Stimulated activated effector memory CD8-positive, alpha-beta T cell treated with anti-CD3 and anti-CD28 coated beads, Interleukin-12 subunit alpha, Interleukin-12 subunit beta, amount 100 ng/mL, for 72 hours (primary cell): Measurements from ENCODE around the gene SKA2.
"Not testable (repeated sequence)": the region's sequence is repeated elsewhere in the genome, so short reads cannot be mapped to it uniquely, and the experiment has no call there.

Experiments used
- ATAC-seq: fragments of 150-1000 bp; cut with Tn5 transposase; 2 replicates; pipeline ENCODE4 v1.10.0; 2021
- DNase-seq, 2 donors: peaks; one replicate each; pipeline ENCODE4 v3.0.0; 2021 to 2022; ENCODE audit warnings: low spot score in 2 of 2
- H3K27ac Mint-ChIP-seq: one replicate; pipeline ENCODE4 v1.8.0; 2022; ENCODE audit warnings: mild to moderate bottlenecking, mixed read lengths
- H3K36me3 Mint-ChIP-seq: one replicate; pipeline ENCODE4 v1.8.0; 2022; ENCODE audit warnings: mild to moderate bottlenecking, mixed read lengths
- H3K4me1 Mint-ChIP-seq: one replicate; pipeline ENCODE4 v1.8.0; 2022; ENCODE audit warnings: mixed read lengths
- H3K4me3 Mint-ChIP-seq: one replicate; pipeline ENCODE4 v1.8.0; 2022; ENCODE audit warnings: mild to moderate bottlenecking, mixed read lengths
- H3K9me3 Mint-ChIP-seq: one replicate; pipeline ENCODE4 v1.8.0; 2022; ENCODE audit warnings: mixed read lengths

The SKA2 gene

DNA sequence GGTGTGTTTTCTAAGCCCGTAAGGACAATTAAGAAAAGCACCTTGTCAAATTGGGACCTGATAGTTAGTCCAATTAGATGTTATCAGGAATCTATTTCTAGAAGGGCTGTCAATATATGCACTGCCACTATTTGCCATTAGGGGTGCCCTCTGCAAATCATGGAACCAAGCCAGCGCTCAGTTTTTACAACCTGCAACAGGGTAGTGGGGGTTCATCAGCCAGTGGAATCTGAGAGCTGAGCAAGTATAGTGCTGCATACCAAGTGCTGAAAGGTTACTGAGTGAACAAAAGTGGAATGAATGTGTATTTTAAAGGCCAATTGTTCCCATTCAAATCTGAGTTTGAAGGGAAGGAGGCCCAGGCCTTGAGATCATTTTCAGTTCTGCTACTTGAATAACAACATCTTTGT is 11.0 kb upstream of the SKA2 start:
- no peak overlapping the region for H3K4me3 Mint-ChIP-seq
- H3K36me3 Mint-ChIP-seq: peaks cover 12% of the 10 kb centered on the region
- DNase-seq (peak; percentile 21 to 57), ATAC-seq (peak; percentile 79)
- H3K9me3 Mint-ChIP-seq: no peaks in the 10 kb centered on the region
- no peak overlapping the region for H3K27ac Mint-ChIP-seq
- peaks cover 5% of the 10 kb centered on the region for H3K4me1 Mint-ChIP-seq

DNA sequence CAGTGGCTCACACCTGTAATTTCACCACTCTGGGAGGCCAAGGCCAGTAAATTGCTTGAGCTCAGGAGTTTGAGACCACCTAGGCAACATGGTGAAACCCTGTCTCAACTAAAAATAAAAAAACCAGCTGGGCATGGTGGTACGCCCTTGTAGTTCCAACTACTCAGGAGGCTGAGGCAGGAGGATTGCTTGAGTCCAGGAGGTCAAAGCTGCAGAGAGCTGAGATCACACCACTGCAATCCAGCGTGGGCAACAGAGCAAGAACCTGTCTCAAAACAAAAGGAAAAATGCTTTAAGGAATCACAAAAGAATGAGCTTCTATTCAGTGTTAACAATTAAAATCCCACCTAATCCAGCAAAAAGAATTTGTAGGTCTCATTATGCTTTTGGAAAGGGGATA is 6.5 kb upstream of the SKA2 start:
- Mint-ChIP-seq H3K4me1 (peaks cover 18% of the 10 kb centered on the region), H3K4me3 (no peak overlapping the region), H3K9me3 (no peaks in the 10 kb centered on the region), H3K27ac (peak overlapping the region; percentile 29), H3K36me3 (peaks cover 5% of the 10 kb centered on the region)
- ATAC-seq: no peak
- no peak for DNase-seq

DNA sequence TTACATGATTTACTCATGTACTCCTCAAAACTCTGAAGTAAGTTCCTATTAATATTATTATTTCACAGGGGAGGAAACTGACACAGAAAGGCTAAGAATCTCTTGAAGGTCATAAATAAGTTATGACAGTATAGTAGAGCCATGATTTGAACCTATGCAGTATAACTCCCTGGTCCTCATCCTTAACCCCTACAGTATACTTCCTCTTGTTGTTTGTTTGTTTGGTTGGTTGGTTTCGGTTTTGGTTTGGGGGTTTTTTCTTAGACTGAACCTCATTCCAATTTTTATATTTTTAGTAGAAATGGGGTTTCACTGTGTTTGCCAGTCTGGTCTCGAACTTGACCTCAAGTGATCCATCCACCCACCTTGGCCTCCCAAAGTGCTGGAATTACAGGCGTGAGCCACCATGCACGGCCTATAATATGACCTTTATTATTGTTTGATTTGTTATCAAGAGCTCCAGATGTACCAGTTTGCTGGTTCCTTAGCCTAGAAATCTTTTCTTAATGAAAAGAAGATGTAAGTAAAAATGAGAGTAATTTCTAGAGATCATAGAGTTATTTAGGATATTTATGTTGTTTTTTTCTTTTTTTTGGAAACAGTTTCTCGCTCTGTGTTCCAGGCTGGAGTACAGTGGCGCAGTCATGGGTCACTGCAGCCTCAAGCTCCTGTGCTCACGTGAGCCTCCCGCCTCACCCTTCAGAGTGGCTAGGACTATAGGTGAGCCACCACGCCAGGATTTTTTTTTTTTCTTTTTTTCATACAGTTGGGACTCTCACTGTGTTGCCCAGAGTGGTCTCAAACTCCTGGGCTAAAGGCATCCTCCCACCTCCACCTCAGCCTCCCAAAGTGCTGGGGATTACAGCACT is 5.4 kb upstream of the SKA2 start:
- DNase-seq (no peak), ATAC-seq (no peak)
- H3K9me3 Mint-ChIP-seq: no peaks in the 10 kb centered on the region
- peak overlapping the region; percentile 72 for H3K27ac Mint-ChIP-seq
- peaks cover 5% of the 10 kb centered on the region for H3K36me3 Mint-ChIP-seq
- H3K4me3 Mint-ChIP-seq: peak overlapping the region; percentile 37
- H3K4me1 Mint-ChIP-seq: peaks cover 18% of the 10 kb centered on the region

DNA sequence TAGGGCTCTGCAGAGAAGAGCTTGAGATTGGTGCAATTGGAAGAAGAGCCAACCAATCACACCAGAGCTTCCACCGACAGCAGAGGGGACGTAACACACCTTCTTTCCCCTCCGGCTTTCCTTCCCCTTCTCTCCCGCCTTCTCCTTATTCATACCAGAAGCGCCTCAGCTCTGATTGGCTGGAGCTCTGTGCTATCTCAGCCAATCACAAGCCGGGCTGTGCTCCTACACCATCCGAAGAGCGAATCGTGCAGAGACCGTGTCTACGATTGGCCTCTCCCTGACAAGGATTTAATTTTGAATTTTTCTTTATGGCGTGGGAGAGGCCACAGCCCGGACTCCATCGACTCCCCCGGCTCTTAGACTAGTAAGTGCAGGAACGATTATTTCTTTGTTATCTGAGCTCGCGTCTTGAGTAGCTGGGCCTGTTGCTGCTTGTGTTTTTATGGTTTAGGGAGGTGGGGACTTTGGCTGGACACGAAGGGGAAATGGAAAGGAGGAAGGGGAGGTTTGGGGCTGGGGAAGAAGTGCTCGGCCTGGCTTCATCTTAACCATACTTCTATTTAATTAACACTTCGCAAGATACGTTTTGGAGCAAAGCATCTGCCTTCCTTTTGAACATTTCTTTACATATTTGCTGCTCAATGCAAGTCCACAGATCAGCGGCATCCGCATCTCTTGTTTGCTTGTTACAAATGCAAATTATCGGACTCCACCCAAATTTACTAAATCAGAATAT is 622 bp upstream of the SKA2 start, which contains the start of gene PRR11:
Gene PRR11 (plus strand): TSS at position 308 of the 739 bp plus-strand sequence. CDS start 14,007 bp downstream, outside the sequence.
- no peak within 1 kb of the TSS for H3K27ac Mint-ChIP-seq
- DNase-seq (peak; percentile 74 to 93), ATAC-seq (peak; percentile 91)
- no peaks in the 10 kb centered on the region for H3K9me3 Mint-ChIP-seq
- H3K4me1 Mint-ChIP-seq: peaks cover 41% of the 10 kb centered on the region
- no peak within 1 kb of the TSS for H3K4me3 Mint-ChIP-seq
- peaks cover 14% of the 10 kb centered on the region for H3K36me3 Mint-ChIP-seq

DNA sequence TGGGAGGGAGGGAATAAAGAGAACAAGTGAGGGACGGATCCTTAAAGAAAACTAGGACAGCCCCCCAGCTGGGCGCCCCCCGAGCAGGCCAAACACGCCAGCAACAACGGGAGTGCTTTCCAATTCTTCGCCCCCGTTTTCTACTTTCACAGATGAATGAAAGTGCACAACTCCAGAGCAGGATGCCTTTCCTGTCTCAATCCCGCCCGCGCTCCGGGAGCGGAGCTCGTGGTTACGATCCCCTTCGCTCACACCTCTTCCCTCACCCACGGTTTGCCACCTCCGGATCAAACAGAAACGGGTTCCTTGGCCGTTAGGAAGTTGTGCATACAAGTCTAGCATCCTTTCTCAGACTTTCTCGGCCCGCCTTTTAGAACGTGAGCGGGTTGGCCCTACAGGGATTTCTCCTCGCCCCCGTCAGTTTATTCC is 680 bp downstream of the SKA2 start:
- no peak overlapping the region for H3K4me3 Mint-ChIP-seq
- H3K4me1 Mint-ChIP-seq: peaks cover 35% of the 10 kb centered on the region
- no peaks in the 10 kb centered on the region for H3K9me3 Mint-ChIP-seq
- no peak overlapping the region for H3K27ac Mint-ChIP-seq
- H3K36me3 Mint-ChIP-seq: peaks cover 14% of the 10 kb centered on the region
- peak; percentile 33 to 74 for DNase-seq
- no peak for ATAC-seq

DNA sequence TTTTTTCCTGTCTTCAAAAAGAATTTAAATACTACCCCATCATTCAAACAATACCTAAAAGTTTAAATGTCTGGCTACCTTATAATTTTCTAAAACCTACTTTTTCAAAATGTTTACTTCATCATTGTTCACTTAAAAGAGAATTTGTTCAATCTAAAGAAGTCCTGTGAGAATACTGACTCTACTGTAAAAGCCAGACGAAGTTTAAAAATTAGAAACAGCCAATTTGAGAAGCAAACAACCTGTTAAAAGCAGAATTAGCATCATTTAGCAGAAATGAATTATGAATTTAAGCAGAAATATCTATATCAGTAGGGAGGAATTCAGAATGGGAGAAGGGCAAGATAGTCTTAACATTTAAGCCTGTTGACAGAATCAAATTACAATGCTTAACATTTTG is 2.1 kb downstream of the SKA2 start:
- peaks cover 14% of the 10 kb centered on the region for H3K36me3 Mint-ChIP-seq
- no peaks in the 10 kb centered on the region for H3K9me3 Mint-ChIP-seq
- DNase-seq (no peak), ATAC-seq (no peak)
- no peak overlapping the region for H3K4me3 Mint-ChIP-seq
- H3K27ac Mint-ChIP-seq: no peak overlapping the region
- peaks cover 30% of the 10 kb centered on the region for H3K4me1 Mint-ChIP-seq

DNA sequence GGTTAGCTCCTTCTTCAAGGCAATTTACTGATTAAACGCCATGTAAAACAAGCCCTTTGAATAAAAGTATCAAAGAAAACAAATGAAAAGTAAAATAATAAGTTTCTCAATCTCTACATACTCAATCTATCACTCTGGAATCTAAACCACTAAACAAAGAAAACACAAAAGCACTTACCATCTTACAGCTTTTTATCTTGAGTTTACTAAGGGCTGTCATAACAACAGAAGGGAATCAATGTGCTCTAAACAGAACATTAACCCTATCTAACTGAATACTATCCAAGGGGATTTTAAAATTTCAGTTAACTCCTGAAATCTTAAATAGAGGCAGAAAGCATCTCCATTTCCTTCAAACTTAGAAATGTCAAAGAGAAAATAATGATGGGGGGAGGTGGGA is 3.4 kb downstream of the SKA2 start:
- H3K9me3 Mint-ChIP-seq: no peaks in the 10 kb centered on the region
- H3K4me1 Mint-ChIP-seq: peaks cover 30% of the 10 kb centered on the region
- DNase-seq (no peak), ATAC-seq (no peak)
- H3K27ac Mint-ChIP-seq: peak overlapping the region; percentile 4
- peaks cover 14% of the 10 kb centered on the region for H3K36me3 Mint-ChIP-seq
- H3K4me3 Mint-ChIP-seq: peak overlapping the region; percentile 7

DNA sequence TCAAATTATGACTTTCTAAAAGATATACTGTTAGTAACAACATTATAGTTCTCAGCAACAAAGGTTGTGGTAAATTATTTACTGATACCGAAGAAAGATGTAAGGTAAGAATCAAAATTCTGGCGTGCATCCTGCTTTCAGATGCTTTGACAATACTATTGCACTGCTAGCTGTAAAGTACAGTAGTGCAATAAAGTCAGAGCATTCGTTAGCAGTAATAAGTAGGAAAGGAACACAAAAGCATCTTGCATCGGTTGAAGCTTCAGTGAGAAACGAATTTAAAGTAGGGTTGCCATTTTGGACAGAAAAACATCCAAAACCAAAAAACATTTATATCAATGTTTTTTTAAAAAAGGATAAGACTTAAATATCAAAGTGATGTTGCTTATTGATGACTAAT is 4.0 kb downstream of the SKA2 start:
- no peak for ATAC-seq
- DNase-seq: no peak
- H3K4me3 Mint-ChIP-seq: no peak overlapping the region
- H3K4me1 Mint-ChIP-seq: peaks cover 30% of the 10 kb centered on the region
- H3K9me3 Mint-ChIP-seq: no peaks in the 10 kb centered on the region
- H3K36me3 Mint-ChIP-seq: peaks cover 14% of the 10 kb centered on the region
- H3K27ac Mint-ChIP-seq: peak overlapping the region; percentile 4

DNA sequence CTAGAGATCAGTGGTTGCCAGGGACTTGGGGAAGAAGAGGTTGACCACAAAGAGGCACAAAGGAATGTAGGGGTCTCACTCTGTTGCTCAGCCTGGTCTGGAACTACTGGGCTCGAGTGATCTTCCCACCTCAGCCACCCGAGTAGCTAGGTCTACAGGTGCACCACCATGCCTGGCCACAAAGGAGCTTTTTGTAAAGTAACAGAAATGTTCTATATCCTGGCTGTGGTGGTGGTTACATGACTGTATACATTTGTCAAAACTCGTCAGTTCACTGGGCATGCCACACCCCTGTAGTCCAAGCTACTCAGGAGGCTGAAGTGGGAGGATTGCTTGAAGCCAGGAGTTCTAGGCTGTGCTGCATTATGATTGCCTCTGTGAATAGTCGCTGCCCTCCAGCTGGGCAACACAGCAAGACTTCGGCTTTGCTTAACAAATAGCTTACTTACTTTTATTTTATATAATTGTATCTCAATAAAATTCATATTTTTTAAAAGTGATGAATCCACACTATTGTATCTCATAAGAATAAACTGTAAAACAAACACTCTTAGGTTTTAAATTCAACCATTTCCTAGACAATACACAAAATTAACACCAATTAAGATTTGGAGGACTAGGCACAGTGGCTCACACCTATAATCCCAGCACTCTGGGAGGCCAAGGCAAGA is 5.0 kb downstream of the SKA2 start:
- no peaks in the 10 kb centered on the region for H3K9me3 Mint-ChIP-seq
- ATAC-seq (peak; percentile 57), DNase-seq (peak in 1 of 2 donors; percentile 50)
- peaks cover 14% of the 10 kb centered on the region for H3K36me3 Mint-ChIP-seq
- H3K4me3 Mint-ChIP-seq: no peak overlapping the region
- H3K27ac Mint-ChIP-seq: no peak overlapping the region
- H3K4me1 Mint-ChIP-seq: peaks cover 30% of the 10 kb centered on the region

DNA sequence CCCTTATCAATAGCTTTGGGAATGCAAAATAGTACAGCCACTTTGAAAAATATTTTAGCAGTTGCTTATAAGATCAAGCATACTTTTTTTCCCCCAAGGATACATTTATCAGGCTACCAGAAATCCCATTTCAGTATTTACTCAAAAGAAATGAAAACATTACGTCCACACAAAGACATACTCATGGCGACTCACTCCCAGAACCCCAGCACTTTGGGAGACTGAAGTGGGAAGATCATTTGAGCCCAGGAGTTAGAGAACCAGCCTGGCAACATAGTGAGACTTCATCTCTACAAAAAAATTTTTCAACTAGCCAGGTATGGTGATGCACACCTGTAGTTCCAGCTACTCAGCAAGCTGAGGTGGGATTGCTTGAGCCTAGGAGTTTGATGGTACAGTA is 5.9 kb downstream of the SKA2 start:
- DNase-seq: peak in 1 of 2 donors; percentile 34
- Mint-ChIP-seq H3K4me3 (no peak overlapping the region), H3K4me1 (peaks cover 28% of the 10 kb centered on the region), H3K9me3 (no peaks in the 10 kb centered on the region), H3K27ac (no peak overlapping the region), H3K36me3 (peaks cover 17% of the 10 kb centered on the region)
- no peak for ATAC-seq

DNA sequence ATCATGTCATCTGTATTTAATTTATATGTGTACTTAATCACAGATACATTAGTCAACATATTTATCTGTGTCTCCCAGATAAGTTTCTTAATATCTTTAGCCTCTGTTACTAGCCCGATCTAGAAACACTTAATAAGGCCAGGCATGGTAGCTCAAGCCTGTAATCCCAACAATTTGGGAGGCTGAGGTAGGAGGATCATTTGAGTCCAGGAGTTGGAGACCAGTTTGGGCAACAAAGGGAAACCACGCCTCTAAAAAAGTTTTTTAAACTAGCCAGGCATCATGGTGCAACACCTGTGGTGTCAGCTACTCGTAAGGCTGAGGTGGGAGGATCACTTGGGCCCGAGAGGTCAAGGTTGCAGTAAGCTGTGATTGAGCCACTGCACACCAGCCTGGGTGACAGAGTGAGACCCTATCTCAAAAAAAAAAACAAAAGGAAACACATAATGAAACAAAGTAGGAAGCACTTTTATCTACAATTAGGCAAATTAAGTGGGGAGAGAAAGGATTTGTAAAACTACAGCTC is 9.4 kb downstream of the SKA2 start:
- Mint-ChIP-seq H3K36me3 (peaks cover 6% of the 10 kb centered on the region), H3K4me3 (no peak overlapping the region), H3K27ac (no peak overlapping the region), H3K4me1 (peaks cover 7% of the 10 kb centered on the region), H3K9me3 (no peaks in the 10 kb centered on the region)
- ATAC-seq: no peak
- no peak for DNase-seq

DNA sequence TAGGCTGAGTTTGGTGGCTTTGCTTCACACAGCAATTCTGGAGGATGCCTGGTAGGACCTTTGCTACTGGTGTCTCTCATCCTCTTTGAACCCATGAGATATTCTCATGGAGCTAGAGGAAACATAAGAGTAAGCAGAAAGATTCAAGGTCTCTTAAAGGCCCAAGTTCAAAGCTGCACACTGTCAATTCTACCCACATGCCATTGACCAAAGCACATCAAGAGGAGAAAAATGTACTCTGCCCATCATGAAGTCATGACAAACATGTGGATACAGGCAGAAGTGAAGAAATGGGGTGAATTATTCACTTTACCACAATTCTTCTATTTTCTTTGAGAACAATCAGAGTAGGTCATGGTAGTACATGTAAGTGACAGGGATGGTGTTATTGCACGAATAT is 13.1 kb downstream of the SKA2 start:
- Mint-ChIP-seq H3K36me3 (peaks cover 6% of the 10 kb centered on the region), H3K4me1 (no peaks in the 10 kb centered on the region), H3K4me3 (no peak overlapping the region), H3K27ac (no peak overlapping the region), H3K9me3 (no peaks in the 10 kb centered on the region)
- ATAC-seq (no peak), DNase-seq (no peak)

DNA sequence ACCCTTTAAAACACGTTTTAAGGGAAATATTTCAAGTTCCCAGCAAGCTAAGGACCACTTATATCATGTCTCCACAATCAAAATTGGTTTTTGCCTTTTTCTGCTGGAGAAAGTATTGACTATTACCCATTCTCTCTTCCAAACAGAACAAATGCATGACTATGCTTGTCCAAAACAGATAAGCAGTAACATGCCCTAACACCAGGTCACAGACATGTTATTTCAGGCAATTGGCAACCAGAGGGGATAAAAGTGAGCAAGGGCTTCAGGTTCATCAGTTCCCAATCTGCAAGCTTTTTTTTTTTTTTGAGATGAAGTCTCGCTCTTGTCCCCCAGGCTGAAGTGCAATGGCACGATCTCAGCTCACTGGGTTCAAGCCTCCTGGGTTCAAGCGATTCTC is 15.0 kb downstream of the SKA2 start:
- H3K9me3 Mint-ChIP-seq: no peaks in the 10 kb centered on the region
- no peaks in the 10 kb centered on the region for H3K4me1 Mint-ChIP-seq
- DNase-seq (no peak), ATAC-seq (no peak)
- peaks cover 6% of the 10 kb centered on the region for H3K36me3 Mint-ChIP-seq
- H3K27ac Mint-ChIP-seq: no peak overlapping the region
- H3K4me3 Mint-ChIP-seq: no peak overlapping the region

DNA sequence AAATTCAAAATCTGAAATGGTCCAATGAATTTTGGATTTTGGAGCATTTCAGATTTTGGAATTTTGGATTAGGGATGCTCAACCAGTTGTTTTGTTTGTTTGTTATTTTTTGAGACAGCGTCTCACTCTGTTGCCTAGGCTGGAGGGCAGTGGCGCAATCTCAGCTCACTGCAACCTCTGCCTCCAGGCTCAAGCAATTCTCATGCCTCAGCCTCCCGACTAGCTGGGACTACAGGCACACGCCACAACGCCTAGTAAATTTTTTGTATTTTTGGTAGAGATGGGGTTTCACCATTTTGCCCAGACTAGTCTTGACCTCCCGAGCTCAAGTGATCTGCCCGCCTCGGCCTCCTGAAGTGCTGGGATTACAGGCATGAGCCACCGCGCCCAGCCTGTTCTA is 16.6 kb downstream of the SKA2 start:
- not testable (repeated sequence) for H3K9me3 Mint-ChIP-seq, H3K36me3 Mint-ChIP-seq, H3K27ac Mint-ChIP-seq, ATAC-seq, H3K4me3 Mint-ChIP-seq, H3K4me1 Mint-ChIP-seq, DNase-seq

DNA sequence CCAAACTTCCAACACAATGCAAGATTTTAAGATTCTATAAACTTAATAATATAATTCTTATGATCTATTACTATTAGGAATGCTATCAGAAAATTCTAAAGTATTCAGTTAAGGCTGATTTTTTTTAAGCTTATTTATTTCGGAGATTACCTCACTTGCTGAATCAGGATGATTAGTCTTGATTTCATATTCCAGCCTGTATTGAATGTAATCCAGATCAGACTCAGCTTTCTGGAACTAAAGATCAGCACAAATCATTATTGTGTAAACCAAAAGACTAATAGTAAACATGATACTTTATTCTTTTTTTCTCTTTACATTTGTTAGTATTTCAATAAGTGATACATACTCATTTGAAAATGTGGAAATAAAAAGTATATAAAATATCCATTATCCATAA is 23.9 kb downstream of the SKA2 start:
- H3K27ac Mint-ChIP-seq: no peak overlapping the region
- ATAC-seq (no peak), DNase-seq (no peak)
- peaks cover 38% of the 10 kb centered on the region for H3K36me3 Mint-ChIP-seq
- no peak overlapping the region for H3K4me3 Mint-ChIP-seq
- H3K9me3 Mint-ChIP-seq: no peaks in the 10 kb centered on the region
- H3K4me1 Mint-ChIP-seq: no peaks in the 10 kb centered on the region
